Subcutaneous abdominal adipose tissue (tissue), 5 donors: ENCODE data around the gene OR2G3.

Experiments
- H3K27ac ChIP-seq: one replicate; pipeline ENCODE4 v1.7.0; 2013; ENCODE audit warnings: low read depth, mild to moderate bottlenecking, inconsistent platforms, low read length, moderate library complexity
- H3K27me3 ChIP-seq, 5 donors: one replicate each; pipeline ENCODE4 v1.7.0; 2013; ENCODE audit warnings: low read length in 5 of 5, inconsistent platforms in 1 of 5; ENCODE audit not compliant: control insufficient read depth in 5 of 5, insufficient read depth in 4 of 5
- H3K36me3 ChIP-seq, 5 donors: one replicate each; pipeline ENCODE4 v1.7.0; 2013; ENCODE audit warnings: low read length in 5 of 5; ENCODE audit not compliant: control insufficient read depth in 5 of 5, insufficient read depth in 5 of 5
- H3K4me1 ChIP-seq, 5 donors: one replicate each; pipeline ENCODE4 v1.7.0; 2013; ENCODE audit warnings: low read length in 5 of 5, mild to moderate bottlenecking in 3 of 5, moderate library complexity in 1 of 5; ENCODE audit not compliant: control insufficient read depth in 5 of 5, insufficient read depth in 5 of 5
- H3K4me3 ChIP-seq, 5 donors: one replicate each; pipeline ENCODE4 v1.7.0; 2013; ENCODE audit warnings: low read length in 5 of 5, low read depth in 1 of 5
- H3K9ac ChIP-seq, 5 donors: one replicate each; pipeline ENCODE4 v1.7.0; 2013; ENCODE audit warnings: low read length in 5 of 5, mild to moderate bottlenecking in 4 of 5, moderate library complexity in 3 of 5
- H3K9me3 ChIP-seq, 5 donors: one replicate each; pipeline ENCODE4 v1.7.0; 2013; ENCODE audit warnings: low read length in 5 of 5; ENCODE audit not compliant: control insufficient read depth in 5 of 5
- donor health status: healthy.
- donor health status: healthy.
- donor health status: healthy.
- donor health status: healthy.
- donor health status: healthy.

OR2G3 gene

DNA sequence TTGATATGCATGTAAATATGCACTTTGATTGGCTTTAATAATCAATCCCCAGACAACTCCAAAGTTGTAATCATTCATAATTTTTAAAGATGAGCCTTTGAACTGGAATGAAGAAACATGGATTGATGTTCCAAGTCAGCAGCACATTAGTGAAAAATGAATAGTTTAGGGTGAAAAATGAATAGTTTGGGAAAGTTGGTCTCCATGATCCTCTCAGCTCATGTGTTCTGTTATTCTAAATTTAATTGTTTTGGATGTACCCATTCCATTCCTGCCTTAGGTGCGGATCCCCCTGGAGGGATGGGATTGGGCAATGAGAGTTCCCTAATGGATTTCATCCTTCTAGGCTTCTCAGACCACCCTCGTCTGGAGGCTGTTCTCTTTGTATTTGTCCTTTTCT is at the start of gene OR2G3:
OR2G3 (plus strand) TSS at position 301 of the 400 bp plus-strand sequence; CDS start at position 301, 0 bp downstream.
- Histone ChIP-seq H3K9ac (no peak within 1 kb of the TSS), H3K9me3 (no peaks in the 10 kb centered on the region), H3K4me1 (no peaks in the 10 kb centered on the region), H3K36me3 (no peaks in the 10 kb centered on the region), H3K4me3 (no peak within 1 kb of the TSS), H3K27me3 (peaks cover 0 to 6% (median 0%) of the 10 kb centered on the region in 5 donors), H3K27ac (no peak within 1 kb of the TSS)

DNA sequence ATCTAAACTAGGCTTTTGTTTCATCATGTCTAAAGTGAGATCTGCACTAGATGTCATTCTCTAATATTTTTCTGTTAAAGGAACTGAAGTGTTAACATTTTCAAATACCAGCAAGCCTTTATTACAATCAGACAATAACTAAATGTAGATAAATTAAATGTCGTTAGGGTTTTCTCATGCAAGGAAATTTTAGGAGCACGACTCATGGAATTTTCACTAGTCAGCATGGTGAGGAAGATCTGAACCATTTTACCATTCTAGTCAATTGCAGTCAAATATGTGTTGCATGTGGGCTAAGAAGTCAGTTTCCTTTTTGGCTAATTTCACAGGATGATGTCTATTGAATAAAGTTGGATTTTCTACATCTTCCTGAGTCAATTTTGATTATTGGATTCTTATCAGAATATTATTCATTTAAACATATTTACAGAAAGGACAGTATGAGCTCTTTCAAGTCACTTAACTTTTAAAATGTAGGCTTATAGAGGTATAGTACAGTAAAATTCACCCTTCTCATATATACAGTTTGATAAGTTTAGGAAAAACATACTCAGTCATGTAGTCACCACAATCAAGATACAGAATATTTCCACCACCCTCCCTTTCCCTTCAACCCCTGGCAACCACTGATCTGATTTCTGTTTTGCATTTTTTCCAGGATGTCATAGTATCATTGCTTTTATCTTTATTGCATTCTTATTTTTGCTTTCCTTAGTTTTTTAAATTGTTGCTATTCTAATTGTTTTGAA is 47.3 kb upstream of the OR2G3 start:
- no peaks in the 10 kb centered on the region for H3K27me3 ChIP-seq

DNA sequence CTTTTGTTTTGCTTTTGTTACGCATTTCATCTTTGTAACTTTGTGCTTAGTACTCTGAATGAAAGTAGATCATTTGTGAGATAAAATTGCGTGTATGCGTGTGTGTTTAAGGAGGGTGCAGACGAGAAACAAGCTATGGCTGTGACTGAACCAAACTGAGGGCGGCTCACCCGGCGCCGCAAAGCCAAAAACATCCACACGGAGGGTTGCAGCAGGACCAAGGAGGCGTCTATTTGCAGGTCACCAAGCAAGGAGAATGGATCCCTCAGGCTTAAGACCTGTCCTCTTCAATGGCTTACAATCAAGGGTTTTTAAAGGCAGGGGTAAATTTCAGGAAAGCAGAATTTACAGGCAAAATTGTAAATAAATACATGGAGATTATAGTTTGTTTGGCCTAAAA is 43.7 kb upstream of the OR2G3 start:
- H3K4me3 ChIP-seq: no peak overlapping the region
- H3K27me3 ChIP-seq: no peaks in the 10 kb centered on the region
- H3K9ac ChIP-seq: no peak overlapping the region
- no peak overlapping the region for H3K27ac ChIP-seq
- H3K4me1 ChIP-seq: no peaks in the 10 kb centered on the region
- no peaks in the 10 kb centered on the region for H3K9me3 ChIP-seq
- no peaks in the 10 kb centered on the region for H3K36me3 ChIP-seq

More for the DNA sequence above, 47.3 kb upstream of the OR2G3 start:
- Histone ChIP-seq H3K9ac (no peak overlapping the region), H3K27ac (no peak overlapping the region), H3K9me3 (peaks cover 0 to 2% (median 0%) of the 10 kb centered on the region in 5 donors), H3K4me1 (no peaks in the 10 kb centered on the region), H3K4me3 (no peak overlapping the region), H3K36me3 (no peaks in the 10 kb centered on the region)

DNA sequence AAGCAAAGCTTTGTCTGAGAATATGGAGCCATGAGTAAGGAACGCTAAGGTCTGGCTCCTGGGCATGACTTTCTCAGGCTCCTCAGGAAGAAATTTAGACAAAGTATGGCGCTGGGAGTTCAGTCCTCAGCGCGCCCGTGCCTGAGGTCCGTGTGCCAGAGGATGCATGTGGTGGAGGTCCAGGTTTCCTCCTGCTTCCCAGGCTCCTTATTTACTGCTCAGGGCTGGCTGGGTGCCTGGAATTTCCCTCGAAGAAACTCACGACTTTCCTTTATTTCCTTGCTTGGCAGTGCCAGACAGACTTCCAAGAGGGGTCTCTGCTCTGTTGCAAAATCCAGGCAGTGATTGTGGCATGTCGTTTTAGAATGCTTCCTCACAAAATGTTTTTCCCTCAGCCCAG is 43.2 kb upstream of the OR2G3 start:
- H3K4me1 ChIP-seq: no peaks in the 10 kb centered on the region
- no peaks in the 10 kb centered on the region for H3K36me3 ChIP-seq
- no peak overlapping the region for H3K9ac ChIP-seq
- no peak overlapping the region for H3K4me3 ChIP-seq
- H3K9me3 ChIP-seq: no peaks in the 10 kb centered on the region
- H3K27ac ChIP-seq: no peak overlapping the region
- no peaks in the 10 kb centered on the region for H3K27me3 ChIP-seq

DNA sequence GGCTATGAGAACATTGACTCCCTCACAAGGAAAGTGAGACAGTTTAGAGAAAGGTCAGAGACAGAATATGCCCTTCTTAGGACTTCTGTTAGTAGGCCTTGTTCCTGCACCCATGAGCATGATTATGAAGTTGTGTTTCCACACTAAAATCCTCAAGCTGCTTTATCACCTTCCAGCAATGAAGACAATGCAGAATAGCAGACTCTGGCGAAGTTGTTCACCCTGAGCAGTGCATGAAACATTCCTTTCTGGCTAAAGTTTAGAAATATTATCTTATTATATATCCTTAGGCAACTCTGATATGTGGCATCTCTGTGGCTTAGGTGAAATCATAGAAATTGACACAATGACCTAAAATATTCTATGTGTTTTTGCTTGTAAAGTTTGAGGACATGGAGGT is 31.1 kb upstream of the OR2G3 start:
- Histone ChIP-seq H3K4me1 (no peaks in the 10 kb centered on the region), H3K9ac (no peak overlapping the region), H3K27ac (no peak overlapping the region), H3K4me3 (no peak overlapping the region), H3K27me3 (no peaks in the 10 kb centered on the region), H3K9me3 (peaks cover 0 to 3% (median 0%) of the 10 kb centered on the region in 5 donors), H3K36me3 (no peaks in the 10 kb centered on the region)

DNA sequence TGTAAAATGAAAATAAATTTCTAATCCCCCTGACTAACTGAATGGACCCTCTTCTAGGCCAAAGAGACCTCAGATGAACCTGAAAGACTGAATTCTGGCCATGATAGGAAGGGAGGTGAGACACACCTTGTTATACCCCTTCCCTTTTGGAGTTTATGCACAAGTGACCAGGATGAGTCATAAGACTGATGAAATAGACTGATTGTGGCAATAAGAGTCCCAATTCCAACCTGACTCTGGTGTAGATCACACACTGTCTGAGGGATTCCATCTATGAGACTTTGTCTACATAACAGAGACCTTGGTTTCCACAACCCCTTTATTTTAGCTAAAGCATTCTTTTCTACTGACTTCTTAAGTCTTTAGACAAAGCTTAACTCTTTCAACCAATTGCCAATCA is 30.7 kb upstream of the OR2G3 start:
- H3K27me3 ChIP-seq: no peaks in the 10 kb centered on the region
- H3K9me3 ChIP-seq: peaks cover 0 to 3% (median 0%) of the 10 kb centered on the region in 5 donors
- no peak overlapping the region for H3K9ac ChIP-seq
- no peak overlapping the region for H3K4me3 ChIP-seq
- H3K27ac ChIP-seq: no peak overlapping the region
- no peaks in the 10 kb centered on the region for H3K4me1 ChIP-seq
- H3K36me3 ChIP-seq: no peaks in the 10 kb centered on the region

DNA sequence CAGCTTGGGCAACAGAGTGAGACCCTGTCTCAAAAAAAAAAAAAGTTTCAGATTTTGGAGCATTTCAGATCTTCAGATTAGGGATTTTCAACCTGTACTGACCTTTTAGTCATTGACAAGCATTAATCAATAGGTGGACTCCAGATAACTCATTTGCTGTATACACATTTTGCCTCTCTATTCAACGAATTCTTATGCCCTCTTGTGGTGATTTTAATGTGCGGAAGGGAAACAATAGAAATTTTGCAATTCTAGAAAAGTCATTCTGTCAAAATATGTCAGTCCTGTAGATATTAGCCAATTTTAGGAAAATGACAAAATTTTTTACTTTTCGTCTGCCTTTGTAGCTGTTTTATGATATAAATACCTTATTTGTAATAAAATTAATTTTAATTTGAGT is 28.9 kb upstream of the OR2G3 start:
- Histone ChIP-seq H3K27me3 (no peaks in the 10 kb centered on the region), H3K9ac (no peak overlapping the region), H3K4me1 (no peaks in the 10 kb centered on the region), H3K4me3 (no peak overlapping the region), H3K9me3 (peaks cover 0 to 3% (median 0%) of the 10 kb centered on the region in 5 donors), H3K36me3 (no peaks in the 10 kb centered on the region), H3K27ac (no peak overlapping the region)

DNA sequence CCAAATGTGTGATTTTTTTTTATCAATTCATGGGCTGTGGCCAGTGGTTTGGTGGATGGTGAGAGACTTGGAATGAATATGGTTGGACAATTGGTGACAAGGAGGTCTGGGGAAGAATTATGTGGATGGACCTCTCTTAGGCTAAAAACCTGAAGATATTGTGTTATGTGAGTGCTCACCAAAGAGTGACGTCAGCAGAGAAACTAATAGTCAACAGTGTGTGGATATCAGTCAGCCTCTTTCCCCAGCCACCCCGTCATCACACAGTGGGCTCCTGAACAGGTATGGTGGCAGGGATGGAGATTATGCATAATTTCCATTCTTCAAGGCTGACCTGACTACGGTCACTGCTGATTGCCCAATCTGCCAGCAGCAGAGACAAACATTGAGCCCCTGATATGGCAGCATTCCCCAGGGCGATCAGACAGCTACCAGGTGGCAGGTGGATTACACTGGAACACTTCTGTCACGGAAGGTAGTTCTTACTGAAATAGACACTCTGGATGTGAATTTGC is 26.4 kb upstream of the OR2G3 start:
- no peak overlapping the region for H3K4me3 ChIP-seq
- H3K9me3 ChIP-seq: no peaks in the 10 kb centered on the region
- no peaks in the 10 kb centered on the region for H3K36me3 ChIP-seq
- H3K27ac ChIP-seq: no peak overlapping the region
- H3K27me3 ChIP-seq: no peaks in the 10 kb centered on the region
- H3K4me1 ChIP-seq: no peaks in the 10 kb centered on the region
- no peak overlapping the region for H3K9ac ChIP-seq

DNA sequence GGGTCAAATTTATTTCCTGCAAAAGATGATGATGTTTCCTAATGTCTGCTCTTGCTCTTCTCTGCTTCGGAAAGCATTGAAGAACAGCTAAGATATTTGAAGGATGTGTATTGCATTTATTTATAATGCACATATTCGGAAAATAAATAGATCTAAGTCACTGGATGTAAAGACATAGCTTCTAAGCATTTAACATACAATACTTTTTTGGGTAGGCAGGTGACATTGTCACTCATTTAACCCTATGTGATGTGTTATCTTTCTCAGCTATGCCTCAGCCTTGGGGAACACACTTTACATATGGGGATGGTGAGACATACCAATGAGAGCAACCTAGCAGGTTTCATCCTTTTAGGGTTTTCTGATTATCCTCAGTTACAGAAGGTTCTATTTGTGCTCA is 17.3 kb upstream of the OR2G3 start, which contains the start of gene OR2G2:
OR2G2 (plus strand) TSS at position 301 of the 400 bp plus-strand sequence; CDS start at position 301, 0 bp downstream.
- Histone ChIP-seq H3K4me1 (no peaks in the 10 kb centered on the region), H3K9me3 (peaks cover 0 to 8% (median 0%) of the 10 kb centered on the region in 5 donors), H3K9ac (no peak within 1 kb of the TSS), H3K4me3 (no peak within 1 kb of the TSS), H3K27me3 (no peaks in the 10 kb centered on the region), H3K36me3 (no peaks in the 10 kb centered on the region), H3K27ac (no peak within 1 kb of the TSS)

DNA sequence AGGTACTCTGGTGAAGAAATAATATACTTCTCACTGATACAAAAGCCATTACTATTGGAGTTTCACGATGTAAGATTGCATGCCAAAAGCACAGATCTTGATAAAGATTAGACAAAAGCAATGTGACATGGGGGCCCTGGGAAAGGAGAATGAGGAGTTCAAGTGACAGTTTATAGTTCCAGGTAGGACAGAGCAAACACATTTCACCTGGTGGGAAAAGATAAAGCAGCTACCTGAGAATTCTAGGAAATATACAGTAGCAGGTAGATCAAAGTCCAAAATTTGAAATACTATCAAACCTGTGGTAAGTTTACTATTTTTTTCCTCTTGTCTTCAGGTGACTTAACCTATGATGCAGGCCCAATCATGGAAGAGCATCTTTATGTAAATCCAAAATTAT is 8.0 kb downstream of the OR2G3 start:
- Histone ChIP-seq H3K27me3 (no peaks in the 10 kb centered on the region), H3K9ac (no peak overlapping the region), H3K9me3 (peaks cover 0 to 7% (median 0%) of the 10 kb centered on the region in 5 donors), H3K4me3 (no peak overlapping the region), H3K36me3 (no peaks in the 10 kb centered on the region), H3K27ac (no peak overlapping the region), H3K4me1 (no peaks in the 10 kb centered on the region)
